HL-60 (cell line): ENCODE data around the gene MAP3K2.

Experiments used
- CTCF ChIP-seq: IDR thresholded peaks from one replicate; pipeline ENCODE4 v1.5.1; 2011; ENCODE audit warnings: low read length, control low read depth, inconsistent platforms; ENCODE audit not compliant: insufficient read depth
- REST ChIP-seq: IDR thresholded peaks from 2 replicates; pipeline ENCODE4 v1.6.1; 2012; ENCODE audit warnings: low read depth; ENCODE audit not compliant: insufficient replicate concordance

GRCh38 chr2:127358044-127358443 is 29.7 kb downstream of the MAP3K2 start:
- TF ChIP-seq CTCF (no peak), REST (no peak)
